Heart right ventricle (tissue), 16 donors: Measurements from ENCODE around the gene BCKDHB. TPM values are rescaled to one million over a fixed set of nuclear protein-coding genes. Genes with fewer than 3 reads are reported as not detected.

Experiments
- ATAC-seq, 8 donors: fragments of 200-7000 bp; cut with Tn5 transposase; one replicate each; pipeline ENCODE4 v1.9.1; 2020; ENCODE audit warnings: mild to moderate bottlenecking in 8 of 8, moderate library complexity in 8 of 8, moderate number of reproducible peaks in 1 of 8
- DNase-seq, 2 donors: peaks; one replicate each; pipeline ENCODE4 v3.0.0-alpha.2; 2020
- H3K27ac ChIP-seq, 10 donors: fragments of 200-600 bp; sonication (generic) in 2 of 10; one replicate each; pipeline versions ENCODE4 v1.5.0 to v1.8.0; 2020 to 2022; ENCODE audit warnings: mild to moderate bottlenecking in 3 of 10
- H3K27me3 ChIP-seq, 7 donors: fragments of 200-600 bp; one replicate each; pipeline ENCODE4 v1.8.0; 2021 to 2022; ENCODE audit warnings: mild to moderate bottlenecking in 2 of 7
- H3K36me3 ChIP-seq, 9 donors: fragments of 200-600 bp; sonication (generic) in 1 of 9; one replicate each; pipeline versions ENCODE4 v1.5.0 to v1.8.0; 2020 to 2022; ENCODE audit warnings: mild to moderate bottlenecking in 2 of 9
- H3K4me1 ChIP-seq, 9 donors: fragments of 200-600 bp; sonication (generic) in 1 of 9; one replicate each; pipeline versions ENCODE4 v1.5.0 to v1.8.0; 2020 to 2022; ENCODE audit warnings: mild to moderate bottlenecking in 4 of 9
- H3K4me3 ChIP-seq, 10 donors: fragments of 200-600 bp; sonication (generic) in 2 of 10; one replicate each; pipeline versions ENCODE4 v1.5.0 to v1.8.0; 2020 to 2022; ENCODE audit warnings: mild to moderate bottlenecking in 7 of 10, moderate library complexity in 2 of 10
- H3K9me3 ChIP-seq, 11 donors: fragments of 200-600 bp in 10 of 11; sonication (generic) in 2 of 11; one replicate each; pipeline versions ENCODE4 v1.5.0 to v1.8.0; 2013 to 2022; ENCODE audit warnings: mild to moderate bottlenecking in 2 of 11, control low read depth in 1 of 11, moderate library complexity in 1 of 11
- WGBS, 2 donors: extraction: QIAGEN DNeasy Blood & Tissue Kit; methylation state at CpG; one replicate each; pipeline ENCODE4 v1.1.7; 2013; ENCODE audit warnings: inconsistent platforms in 1 of 2; 5-methylcytosine and 5-hydroxymethylcytosine counted together
- intact Hi-C, 10 donors: fragments of 100-400 bp; cut with DNase I; formaldehyde crosslinking; loops; one replicate each; pipeline versions ENCODE4 v1.11.1 to v1.14.2; 2022
- polyA plus RNA-seq, 2 donors: library from polyadenylated mRNA; stranded (reverse); fragments of 200-250 nt; gene quantifications; one replicate each; pipeline ENCODE4 v1.2.3, GENCODE V29; 2013
- total RNA-seq, 10 donors: library from RNA; stranded (reverse); fragmentation: NEBNext Ultra II Directional in 3 of 10; extraction: Animal tissue kit (Norgen Biotek cat#: 25700) in 3 of 10; gene quantifications; one replicate each; pipeline versions ENCODE4 v1.2.1 to v1.2.4, GENCODE V29; 2021 to 2023
- TF ChIP-seq, protein P1 (sequence below), 9 donors: fragments of 200-600 bp; sonication (generic) in 2 of 9; IDR thresholded peaks; one replicate each; pipeline versions ENCODE4 v1.5.0 to v1.8.0; 2021 to 2022; ENCODE audit warnings: antibody characterized with exemption in 9 of 9, mild to moderate bottlenecking in 5 of 9, moderate library complexity in 1 of 9
- donor health status: Arrhythmogenic right ventricular cardiomyopathy.
- donor health status: ischemic (EF 13 %, LVEDD 7.1; RV severe dilation, severe dysfunction).
- donor health status: healthy with polysubstance abuse.
- donor health status: DM: no; HTN: yes; CAD: no.
- donor health status: DM: no; HTN: no; CAD: no.
- donor health status: ischemic (EF 25% LVEDD 6.9; RV normal size, moderate dysfunction).
- donor health status: ischemic (EF 25% LVEDD 5.7; RV mildly dilated, moderate dysfunction).
- donor health status: healthy.
- donor health status: DM: yes; HTN: yes; CAD: no.
- donor health status: Ischemic cardiomyopathy.
- donor health status: ischemic (EF 35%, LVEDD 5.7; RV mildly dilated, moderate dysfunction).
- donor health status: nonischemic (EF 11% LVEDD 7.7; RV severe dilation, severe dysfunction).
- donor health status: DM: yes; HTN: yes; CAD: no.
- donor health status: PGD.
- donor health status: ischemic (EF 29% LVEDD 5.4; RV normal size, mild dysfunction).
- donor health status: nonischemic (EF 23%, LVEDD 6.1; RV moderate dilation, normal function).

Gene BCKDHB
- total and polyA plus RNA-seq, 12 donors = 7.1 to 46.4 (median 31.2) TPM

DNA sequence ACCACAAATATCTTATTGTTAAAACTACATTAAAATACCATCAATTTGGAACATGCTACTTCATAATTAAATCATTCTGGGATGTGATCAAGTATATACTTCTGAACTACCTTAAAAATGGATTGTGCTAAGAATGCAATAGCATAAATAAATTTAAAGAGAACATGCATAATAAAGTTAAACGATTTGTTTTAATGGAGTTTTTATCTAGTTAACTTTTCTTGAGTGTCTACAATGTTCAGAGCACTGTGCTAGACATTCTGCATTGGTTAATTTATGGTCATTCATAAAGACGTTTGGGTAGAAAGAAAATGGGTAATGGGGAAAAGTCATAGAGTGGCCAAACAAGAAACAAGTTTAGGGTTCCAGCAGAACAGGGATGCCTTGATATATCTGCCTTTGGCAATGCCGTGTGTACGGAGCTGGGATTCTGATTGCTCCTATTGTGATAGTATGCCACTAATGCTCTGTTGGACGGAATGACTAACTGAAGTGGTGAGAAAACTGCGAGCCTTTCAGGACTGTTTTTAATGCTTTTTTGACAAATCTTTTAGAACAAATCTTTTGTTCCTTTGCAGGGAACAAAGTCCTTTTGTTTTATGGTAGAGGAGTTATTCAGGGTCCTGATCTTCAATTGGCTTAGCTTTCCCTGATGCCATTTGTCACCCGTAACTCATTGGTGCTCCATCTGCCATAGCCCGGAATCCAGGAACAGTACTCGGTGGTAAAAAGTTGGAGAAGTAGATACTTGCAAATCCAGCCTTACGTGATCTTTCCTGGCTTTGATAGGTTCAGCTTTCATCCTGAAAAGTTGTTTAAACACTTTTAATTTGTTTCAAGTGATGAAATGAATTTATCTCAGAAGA is 162.6 kb downstream of the BCKDHB start:
- Histone ChIP-seq H3K9me3 (peaks cover 0 to 5% (median 0%) of the 10 kb centered on the region in 11 donors), H3K27me3 (no peaks in the 10 kb centered on the region), H3K36me3 (peaks cover 0 to 11% (median 0%) of the 10 kb centered on the region in 9 donors), H3K4me3 (no peak overlapping the region), H3K4me1 (no peaks in the 10 kb centered on the region), H3K27ac (no peak overlapping the region)
- no peak for ATAC-seq
- intact Hi-C loops = no loop called here
- 89 to 90% methylated on average over 10 of the region's 10 CpGs for WGBS, 2 donors
- TF ChIP-seq, protein P1, sequence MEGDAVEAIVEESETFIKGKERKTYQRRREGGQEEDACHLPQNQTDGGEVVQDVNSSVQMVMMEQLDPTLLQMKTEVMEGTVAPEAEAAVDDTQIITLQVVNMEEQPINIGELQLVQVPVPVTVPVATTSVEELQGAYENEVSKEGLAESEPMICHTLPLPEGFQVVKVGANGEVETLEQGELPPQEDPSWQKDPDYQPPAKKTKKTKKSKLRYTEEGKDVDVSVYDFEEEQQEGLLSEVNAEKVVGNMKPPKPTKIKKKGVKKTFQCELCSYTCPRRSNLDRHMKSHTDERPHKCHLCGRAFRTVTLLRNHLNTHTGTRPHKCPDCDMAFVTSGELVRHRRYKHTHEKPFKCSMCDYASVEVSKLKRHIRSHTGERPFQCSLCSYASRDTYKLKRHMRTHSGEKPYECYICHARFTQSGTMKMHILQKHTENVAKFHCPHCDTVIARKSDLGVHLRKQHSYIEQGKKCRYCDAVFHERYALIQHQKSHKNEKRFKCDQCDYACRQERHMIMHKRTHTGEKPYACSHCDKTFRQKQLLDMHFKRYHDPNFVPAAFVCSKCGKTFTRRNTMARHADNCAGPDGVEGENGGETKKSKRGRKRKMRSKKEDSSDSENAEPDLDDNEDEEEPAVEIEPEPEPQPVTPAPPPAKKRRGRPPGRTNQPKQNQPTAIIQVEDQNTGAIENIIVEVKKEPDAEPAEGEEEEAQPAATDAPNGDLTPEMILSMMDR (IDR thresholded peaks at IDR 0.05) = no peak
- DNase-seq = no peak

DNA sequence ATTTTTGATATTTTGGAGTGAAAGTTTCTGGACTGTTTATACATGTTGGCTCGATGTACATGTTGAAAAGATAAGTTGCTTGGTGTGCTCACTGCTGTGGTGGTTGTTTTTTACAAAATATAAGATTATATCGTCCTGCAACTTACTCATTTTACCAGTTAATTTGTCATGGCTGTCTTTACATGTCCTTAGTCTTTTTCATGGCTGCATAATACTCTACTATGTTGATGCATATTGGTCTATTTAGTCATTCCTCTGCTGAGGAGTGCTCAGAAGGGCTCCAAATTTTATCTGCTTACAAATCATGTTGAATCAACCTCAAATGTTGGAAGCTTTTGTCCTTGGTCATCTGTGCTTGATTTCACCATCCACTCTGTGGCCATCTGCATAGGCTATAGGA is 164.6 kb downstream of the BCKDHB start:
- H3K36me3 ChIP-seq = peaks cover 0 to 11% (median 0%) of the 10 kb centered on the region in 9 donors
- DNase-seq = no peak
- ATAC-seq = no peak
- H3K27me3 ChIP-seq = no peaks in the 10 kb centered on the region
- no peak overlapping the region for H3K27ac ChIP-seq
- peaks cover 0 to 5% (median 0%) of the 10 kb centered on the region in 11 donors for H3K9me3 ChIP-seq
- H3K4me3 ChIP-seq = no peak overlapping the region
- no peaks in the 10 kb centered on the region for H3K4me1 ChIP-seq
- TF ChIP-seq, protein P1 (IDR thresholded peaks at IDR 0.05) = no peak
- 97% methylated on average over 2 of the region's 2 CpGs for WGBS, 2 donors
- intact Hi-C loops = no loop called here

DNA sequence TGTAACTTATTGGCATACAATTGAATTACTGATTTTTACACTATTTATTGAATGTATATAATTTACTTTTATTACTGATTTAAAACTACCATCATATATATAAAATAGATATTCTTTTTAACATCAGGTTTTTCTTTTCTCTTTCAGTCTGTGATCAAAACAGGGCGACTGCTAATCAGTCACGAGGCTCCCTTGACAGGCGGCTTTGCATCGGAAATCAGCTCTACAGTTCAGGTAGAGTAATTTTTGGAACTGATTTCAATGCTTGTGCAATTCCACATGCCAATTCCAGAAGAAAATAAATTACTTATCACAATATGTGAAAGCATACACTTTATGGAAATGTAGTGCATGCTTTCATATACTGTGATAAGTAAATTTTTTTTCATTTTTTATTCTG is 166.5 kb downstream of the BCKDHB start:
- ATAC-seq = no peak
- 96 to 98% methylated on average over 4 of the region's 4 CpGs for WGBS, 2 donors
- TF ChIP-seq, protein P1 (IDR thresholded peaks at IDR 0.05) = no peak
- Histone ChIP-seq H3K36me3 (peaks cover 0 to 11% (median 0%) of the 10 kb centered on the region in 9 donors), H3K4me3 (no peak overlapping the region), H3K27me3 (no peaks in the 10 kb centered on the region), H3K4me1 (no peaks in the 10 kb centered on the region), H3K9me3 (peaks cover 0 to 5% (median 0%) of the 10 kb centered on the region in 11 donors), H3K27ac (no peak overlapping the region)
- intact Hi-C loops = no loop called here
- no peak for DNase-seq

DNA sequence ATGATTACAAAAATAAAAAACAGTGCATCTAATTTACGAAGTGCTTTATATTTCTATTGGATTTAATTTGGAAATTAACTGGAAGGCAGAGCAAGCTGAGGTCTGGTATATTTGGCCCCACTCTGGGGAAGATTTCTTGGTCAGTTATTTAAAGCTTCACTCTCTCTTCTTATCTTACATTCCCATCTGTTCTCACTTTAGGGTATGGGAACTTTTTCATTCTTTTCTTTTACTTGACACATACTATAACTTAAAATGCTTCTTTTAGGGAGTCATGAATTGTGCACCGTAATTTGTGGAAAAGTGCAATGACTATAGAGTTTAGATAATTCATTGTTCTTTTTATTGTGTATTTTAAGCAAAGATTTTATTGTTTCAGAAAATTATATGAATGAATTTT is 170.4 kb downstream of the BCKDHB start:
- Histone ChIP-seq H3K36me3 (peaks cover 0 to 11% (median 0%) of the 10 kb centered on the region in 9 donors), H3K9me3 (no peaks in the 10 kb centered on the region), H3K4me3 (no peak overlapping the region), H3K27ac (no peak overlapping the region), H3K27me3 (no peaks in the 10 kb centered on the region), H3K4me1 (no peaks in the 10 kb centered on the region)
- intact Hi-C loops = no loop called here
- ATAC-seq = no peak
- 93 to 95% methylated on average over 2 of the region's 2 CpGs for WGBS, 2 donors
- DNase-seq = no peak
- TF ChIP-seq, protein P1 (IDR thresholded peaks at IDR 0.05) = no peak
